Liver (tissue), 9 donors: ENCODE measurements around the gene TPD52L1. TPM values are rescaled to one million over a fixed set of nuclear protein-coding genes. Genes with fewer than 3 reads are reported as not detected.

ENCODE experiments used
- DNase-seq: peaks from one replicate; pipeline ENCODE4 v3.0.0-alpha.2; 2017; ENCODE audit warnings: low spot score
- H3K27ac ChIP-seq, 2 donors: one replicate each; pipeline ENCODE4 v1.7.0; 2013; ENCODE audit warnings: inconsistent platforms in 2 of 2, low read length in 2 of 2, control low read depth in 1 of 2, low read depth in 1 of 2, mild to moderate bottlenecking in 1 of 2
- H3K27me3 ChIP-seq, 4 donors: one replicate each; pipeline versions ENCODE4 v1.6.1 to v1.7.0; 2013; ENCODE audit warnings: low read length in 3 of 4, inconsistent platforms in 1 of 4, mild to moderate bottlenecking in 1 of 4, moderate library complexity in 1 of 4; ENCODE audit not compliant: control insufficient read depth in 4 of 4, insufficient read depth in 4 of 4
- H3K36me3 ChIP-seq, 4 donors: one replicate each; pipeline versions ENCODE4 v1.6.1 to v1.7.0; 2013; ENCODE audit warnings: low read length in 3 of 4, mild to moderate bottlenecking in 3 of 4, low read depth in 1 of 4, moderate library complexity in 1 of 4; ENCODE audit not compliant: control insufficient read depth in 4 of 4, insufficient read depth in 3 of 4
- H3K4me1 ChIP-seq, 4 donors: one replicate each; pipeline versions ENCODE4 v1.6.1 to v1.7.0; 2013; ENCODE audit warnings: low read length in 3 of 4, mild to moderate bottlenecking in 3 of 4, moderate library complexity in 1 of 4; ENCODE audit not compliant: control insufficient read depth in 4 of 4, insufficient read depth in 4 of 4
- H3K4me3 ChIP-seq, 3 donors: one replicate each; pipeline versions ENCODE4 v1.6.1 to v1.7.0; 2013; ENCODE audit warnings: low read length in 3 of 3, control low read depth in 1 of 3, low read depth in 1 of 3, mild to moderate bottlenecking in 1 of 3
- H3K9ac ChIP-seq, 2 donors: one replicate each; pipeline ENCODE4 v1.7.0; 2013; ENCODE audit warnings: low read length in 2 of 2, mild to moderate bottlenecking in 2 of 2, moderate library complexity in 2 of 2, control low read depth in 1 of 2, low read depth in 1 of 2
- H3K9me3 ChIP-seq, 4 donors: one replicate each; pipeline versions ENCODE4 v1.6.1 to v1.7.0; 2013; ENCODE audit warnings: low read length in 3 of 4; ENCODE audit not compliant: control insufficient read depth in 4 of 4
- EGR1 ChIP-seq, 2 donors: IDR thresholded peaks; 2 replicates each; pipeline ENCODE4 v1.6.1; 2016 to 2018; ENCODE audit warnings: antibody characterized with exemption in 2 of 2, low read depth in 2 of 2
- FOXA1 ChIP-seq: IDR thresholded peaks from 2 replicates; pipeline ENCODE4 v1.6.1; 2016; ENCODE audit warnings: antibody characterized with exemption
- FOXA2 ChIP-seq: IDR thresholded peaks from 2 replicates; pipeline ENCODE4 v1.6.1; 2016; ENCODE audit warnings: antibody characterized with exemption
- GABPA ChIP-seq, 2 donors: IDR thresholded peaks in 1 of 2; conservative IDR thresholded peaks in 1 of 2; 2 replicates each; pipeline ENCODE4 v1.6.1; 2016; ENCODE audit warnings: antibody characterized with exemption in 2 of 2, mild to moderate bottlenecking in 1 of 2, moderate library complexity in 1 of 2
- HNF4A ChIP-seq, 2 donors: conservative IDR thresholded peaks; 2 replicates each; pipeline ENCODE4 v1.6.1; 2016; ENCODE audit warnings: antibody characterized with exemption in 2 of 2, mild to moderate bottlenecking in 2 of 2
- HNF4G ChIP-seq: IDR thresholded peaks from 2 replicates; pipeline ENCODE4 v1.6.1; 2016; ENCODE audit warnings: antibody characterized with exemption
- JUND ChIP-seq, 2 donors: IDR thresholded peaks; 2 replicates each; pipeline ENCODE4 v1.6.1; 2016; ENCODE audit warnings: antibody characterized with exemption in 2 of 2
- NR2F2 ChIP-seq: IDR thresholded peaks from 2 replicates; pipeline ENCODE4 v1.6.1; 2016; ENCODE audit warnings: antibody characterized with exemption
- RXRA ChIP-seq, 2 donors: IDR thresholded peaks; 2 replicates each; pipeline ENCODE4 v1.6.1; 2017 to 2018; ENCODE audit warnings: antibody characterized with exemption in 2 of 2, mild to moderate bottlenecking in 1 of 2
- TAF1 ChIP-seq: conservative IDR thresholded peaks from 2 replicates; pipeline ENCODE4 v1.6.1; 2016; ENCODE audit warnings: antibody characterized with exemption, mild to moderate bottlenecking
- YY1 ChIP-seq: IDR thresholded peaks from 2 replicates; pipeline ENCODE4 v1.6.1; 2016; ENCODE audit warnings: antibody characterized with exemption, mild to moderate bottlenecking
- WGBS: extraction: QIAGEN DNeasy Blood & Tissue Kit; methylation state at CpG from one replicate; pipeline ENCODE4 v1.1.7; 2013; 5-methylcytosine and 5-hydroxymethylcytosine counted together
- polyA plus RNA-seq, 2 donors: library from polyadenylated mRNA; stranded (reverse) in 1 of 2; unstranded in 1 of 2; fragments of 200-250 nt in 1 of 2; fragments of >200 nt in 1 of 2; fragmentation: Nextera tagmentation in 1 of 2; extraction: Ambion mirVana in 1 of 2; gene quantifications; one replicate each; pipeline versions ENCODE4 v1.2.1 to v1.2.3, GENCODE V29; 2013 to 2015
- total RNA-seq, 2 donors: library from RNA; depleted of rRNA; stranded (reverse); fragments of >200 nt; gene quantifications; one replicate each; pipeline ENCODE4 v1.2.3, GENCODE V29; 2014
- TF ChIP-seq, protein P1 (sequence below): IDR thresholded peaks from 2 replicates; pipeline ENCODE4 v1.6.1; 2016; ENCODE audit warnings: antibody characterized with exemption, mild to moderate bottlenecking
- TF ChIP-seq, protein P2 (sequence below): IDR thresholded peaks from 2 replicates; pipeline ENCODE4 v1.6.1; 2016; ENCODE audit warnings: antibody characterized with exemption
- TF ChIP-seq, protein P3 (sequence below): fragments of 150-350 bp; IDR thresholded peaks from 2 replicates; pipeline ENCODE4 v1.5.1; 2017; ENCODE audit warnings: improper control_type of control experiment, low read depth, low read length; ENCODE audit not compliant: missing input control
- TF ChIP-seq, protein P4 (sequence below): IDR thresholded peaks from 2 replicates; pipeline ENCODE4 v1.6.1; 2016; ENCODE audit warnings: antibody characterized with exemption
- TF ChIP-seq, protein P5 (sequence below): IDR thresholded peaks from 2 replicates; pipeline ENCODE4 v1.6.1; 2016; ENCODE audit warnings: antibody characterized with exemption
- donor health status: healthy.
- donor health status: healthy.
- donor health status: healthy.
- donor health status: healthy.
- donor health status: healthy.

TPD52L1 gene
- total and polyA plus RNA-seq, 4 donors = 8.9 to 66.4 (median 56.6) TPM

DNA sequence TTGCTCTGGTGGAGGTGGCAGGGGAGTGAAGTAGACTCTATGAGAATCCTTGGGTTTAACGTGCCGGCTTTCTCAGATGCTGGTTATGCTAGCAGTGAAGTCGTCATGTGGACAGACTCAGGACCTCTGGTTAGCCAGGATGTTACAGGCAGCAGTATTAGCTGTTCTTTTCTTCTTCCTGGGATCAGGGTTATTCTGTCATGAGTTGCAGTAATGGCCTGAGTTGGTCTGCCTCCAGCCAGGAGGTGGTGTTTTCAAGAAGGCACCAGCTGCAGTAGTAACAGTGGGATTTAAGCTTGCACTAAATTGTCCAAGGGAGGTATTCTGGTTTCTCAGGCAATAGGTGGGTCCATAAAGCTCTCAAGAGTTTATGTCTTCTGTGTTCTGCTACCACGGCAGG is 91.5 kb downstream of the TPD52L1 start (continued):
- TF ChIP-seq, protein P1, sequence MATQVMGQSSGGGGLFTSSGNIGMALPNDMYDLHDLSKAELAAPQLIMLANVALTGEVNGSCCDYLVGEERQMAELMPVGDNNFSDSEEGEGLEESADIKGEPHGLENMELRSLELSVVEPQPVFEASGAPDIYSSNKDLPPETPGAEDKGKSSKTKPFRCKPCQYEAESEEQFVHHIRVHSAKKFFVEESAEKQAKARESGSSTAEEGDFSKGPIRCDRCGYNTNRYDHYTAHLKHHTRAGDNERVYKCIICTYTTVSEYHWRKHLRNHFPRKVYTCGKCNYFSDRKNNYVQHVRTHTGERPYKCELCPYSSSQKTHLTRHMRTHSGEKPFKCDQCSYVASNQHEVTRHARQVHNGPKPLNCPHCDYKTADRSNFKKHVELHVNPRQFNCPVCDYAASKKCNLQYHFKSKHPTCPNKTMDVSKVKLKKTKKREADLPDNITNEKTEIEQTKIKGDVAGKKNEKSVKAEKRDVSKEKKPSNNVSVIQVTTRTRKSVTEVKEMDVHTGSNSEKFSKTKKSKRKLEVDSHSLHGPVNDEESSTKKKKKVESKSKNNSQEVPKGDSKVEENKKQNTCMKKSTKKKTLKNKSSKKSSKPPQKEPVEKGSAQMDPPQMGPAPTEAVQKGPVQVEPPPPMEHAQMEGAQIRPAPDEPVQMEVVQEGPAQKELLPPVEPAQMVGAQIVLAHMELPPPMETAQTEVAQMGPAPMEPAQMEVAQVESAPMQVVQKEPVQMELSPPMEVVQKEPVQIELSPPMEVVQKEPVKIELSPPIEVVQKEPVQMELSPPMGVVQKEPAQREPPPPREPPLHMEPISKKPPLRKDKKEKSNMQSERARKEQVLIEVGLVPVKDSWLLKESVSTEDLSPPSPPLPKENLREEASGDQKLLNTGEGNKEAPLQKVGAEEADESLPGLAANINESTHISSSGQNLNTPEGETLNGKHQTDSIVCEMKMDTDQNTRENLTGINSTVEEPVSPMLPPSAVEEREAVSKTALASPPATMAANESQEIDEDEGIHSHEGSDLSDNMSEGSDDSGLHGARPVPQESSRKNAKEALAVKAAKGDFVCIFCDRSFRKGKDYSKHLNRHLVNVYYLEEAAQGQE = no peak
- TF ChIP-seq GABPA (IDR thresholded peaks at IDR 0.05 in 1 of 2, conservative IDR thresholded peaks at IDR 0.05 in 1 of 2) (no peak), JUND (IDR thresholded peaks at IDR 0.05) (no peak), EGR1 (IDR thresholded peaks at IDR 0.05; ENCODE audit: low read depth in 2 of 2) (no peak), TAF1 (no peak), FOXA2 (no peak)

DNA sequence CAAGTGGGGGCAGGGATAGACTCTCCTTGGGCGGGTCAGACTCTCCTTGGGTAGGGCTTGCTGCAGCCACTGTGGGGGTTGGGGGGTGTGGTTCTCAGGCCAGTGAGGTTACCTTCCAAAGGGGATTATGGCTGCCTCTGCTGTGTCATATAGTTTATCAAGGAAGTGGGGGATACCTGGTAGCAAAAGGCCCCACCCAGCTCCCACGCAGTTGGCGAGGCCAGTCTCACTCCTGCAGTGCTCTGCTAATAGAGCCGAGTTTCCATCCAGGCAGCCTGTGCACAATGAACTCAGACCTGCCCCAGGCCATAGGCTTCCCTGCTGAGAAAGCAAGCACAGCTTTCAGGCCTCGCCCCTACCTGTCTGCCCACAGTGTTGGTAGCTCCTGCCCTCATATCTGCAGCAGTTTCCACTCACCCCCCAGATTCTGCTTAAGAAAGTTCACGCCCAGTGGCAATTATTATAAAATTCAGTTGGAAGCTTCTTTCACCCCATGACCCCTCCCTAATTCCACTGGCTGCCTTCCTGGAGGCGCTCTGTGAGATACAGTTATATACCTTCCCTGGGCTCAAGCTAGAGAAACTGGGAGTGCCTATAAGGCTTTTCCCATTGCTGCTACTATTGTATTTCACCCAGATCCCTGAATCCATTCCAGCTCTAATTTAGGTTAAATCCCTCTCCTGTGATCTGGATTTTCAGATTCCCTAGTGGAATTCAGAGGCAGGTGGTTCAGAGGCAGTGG is 92.1 kb downstream of the TPD52L1 start:
- no peak overlapping the region for H3K4me3 ChIP-seq
- DNase-seq = no peak
- H3K27ac ChIP-seq = no peak overlapping the region
- H3K4me1 ChIP-seq = no peaks in the 10 kb centered on the region
- TF ChIP-seq, protein P2, sequence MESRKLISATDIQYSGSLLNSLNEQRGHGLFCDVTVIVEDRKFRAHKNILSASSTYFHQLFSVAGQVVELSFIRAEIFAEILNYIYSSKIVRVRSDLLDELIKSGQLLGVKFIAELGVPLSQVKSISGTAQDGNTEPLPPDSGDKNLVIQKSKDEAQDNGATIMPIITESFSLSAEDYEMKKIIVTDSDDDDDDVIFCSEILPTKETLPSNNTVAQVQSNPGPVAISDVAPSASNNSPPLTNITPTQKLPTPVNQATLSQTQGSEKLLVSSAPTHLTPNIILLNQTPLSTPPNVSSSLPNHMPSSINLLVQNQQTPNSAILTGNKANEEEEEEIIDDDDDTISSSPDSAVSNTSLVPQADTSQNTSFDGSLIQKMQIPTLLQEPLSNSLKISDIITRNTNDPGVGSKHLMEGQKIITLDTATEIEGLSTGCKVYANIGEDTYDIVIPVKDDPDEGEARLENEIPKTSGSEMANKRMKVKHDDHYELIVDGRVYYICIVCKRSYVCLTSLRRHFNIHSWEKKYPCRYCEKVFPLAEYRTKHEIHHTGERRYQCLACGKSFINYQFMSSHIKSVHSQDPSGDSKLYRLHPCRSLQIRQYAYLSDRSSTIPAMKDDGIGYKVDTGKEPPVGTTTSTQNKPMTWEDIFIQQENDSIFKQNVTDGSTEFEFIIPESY = no peak
- TF ChIP-seq, protein P3, sequence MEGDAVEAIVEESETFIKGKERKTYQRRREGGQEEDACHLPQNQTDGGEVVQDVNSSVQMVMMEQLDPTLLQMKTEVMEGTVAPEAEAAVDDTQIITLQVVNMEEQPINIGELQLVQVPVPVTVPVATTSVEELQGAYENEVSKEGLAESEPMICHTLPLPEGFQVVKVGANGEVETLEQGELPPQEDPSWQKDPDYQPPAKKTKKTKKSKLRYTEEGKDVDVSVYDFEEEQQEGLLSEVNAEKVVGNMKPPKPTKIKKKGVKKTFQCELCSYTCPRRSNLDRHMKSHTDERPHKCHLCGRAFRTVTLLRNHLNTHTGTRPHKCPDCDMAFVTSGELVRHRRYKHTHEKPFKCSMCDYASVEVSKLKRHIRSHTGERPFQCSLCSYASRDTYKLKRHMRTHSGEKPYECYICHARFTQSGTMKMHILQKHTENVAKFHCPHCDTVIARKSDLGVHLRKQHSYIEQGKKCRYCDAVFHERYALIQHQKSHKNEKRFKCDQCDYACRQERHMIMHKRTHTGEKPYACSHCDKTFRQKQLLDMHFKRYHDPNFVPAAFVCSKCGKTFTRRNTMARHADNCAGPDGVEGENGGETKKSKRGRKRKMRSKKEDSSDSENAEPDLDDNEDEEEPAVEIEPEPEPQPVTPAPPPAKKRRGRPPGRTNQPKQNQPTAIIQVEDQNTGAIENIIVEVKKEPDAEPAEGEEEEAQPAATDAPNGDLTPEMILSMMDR = no peak
- no peak for TF ChIP-seq HNF4A (conservative IDR thresholded peaks at IDR 0.05)
- TF ChIP-seq, protein P4, sequence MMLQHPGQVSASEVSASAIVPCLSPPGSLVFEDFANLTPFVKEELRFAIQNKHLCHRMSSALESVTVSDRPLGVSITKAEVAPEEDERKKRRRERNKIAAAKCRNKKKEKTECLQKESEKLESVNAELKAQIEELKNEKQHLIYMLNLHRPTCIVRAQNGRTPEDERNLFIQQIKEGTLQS = no peak
- TF ChIP-seq RXRA (IDR thresholded peaks at IDR 0.05) = no peak
- TF ChIP-seq, protein P5, sequence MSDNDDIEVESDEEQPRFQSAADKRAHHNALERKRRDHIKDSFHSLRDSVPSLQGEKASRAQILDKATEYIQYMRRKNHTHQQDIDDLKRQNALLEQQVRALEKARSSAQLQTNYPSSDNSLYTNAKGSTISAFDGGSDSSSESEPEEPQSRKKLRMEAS = no peak
- TF ChIP-seq FOXA2 = no peak
- no peak for TF ChIP-seq HNF4G
- TF ChIP-seq EGR1 (IDR thresholded peaks at IDR 0.05; ENCODE audit: low read depth in 2 of 2) = no peak
- TF ChIP-seq YY1 = no peak
- no peak for TF ChIP-seq FOXA1
- TF ChIP-seq, protein P1 = no peak
- no peak for TF ChIP-seq NR2F2
- no peak for TF ChIP-seq GABPA (IDR thresholded peaks at IDR 0.05 in 1 of 2, conservative IDR thresholded peaks at IDR 0.05 in 1 of 2)
- TF ChIP-seq TAF1 = no peak
- H3K27me3 ChIP-seq = no peaks in the 10 kb centered on the region
- WGBS = 91% methylated on average over 7 of the region's 7 CpGs
- no peaks in the 10 kb centered on the region for H3K9me3 ChIP-seq
- H3K36me3 ChIP-seq = peaks cover 0 to 4% (median 0%) of the 10 kb centered on the region in 4 donors
- no peak overlapping the region for H3K9ac ChIP-seq
